Prostate gland (tissue), 2 donors: Measurements from ENCODE around the gene PGRMC2.

Experiments
- CTCF ChIP-seq, 4 experiments: fragments of 200-600 bp in 2 of 4; fragments of 450-650 bp in 2 of 4; sonication (generic) in 2 of 4; IDR thresholded peaks; 1 replicate in 3 of 4; 2 replicates in 1 of 4; pipeline ENCODE4 v1.5.1; 2016 to 2019; ENCODE audit warnings: antibody characterized with exemption in 4 of 4, mild to moderate bottlenecking in 2 of 4, moderate library complexity in 2 of 4
- POLR2A ChIP-seq: fragments of 450-650 bp; IDR thresholded peaks from one replicate; pipeline ENCODE4 v1.6.1; 2016; ENCODE audit warnings: antibody characterized with exemption, mild to moderate bottlenecking
- POLR2AphosphoS5 ChIP-seq: sonication (generic); formaldehyde crosslinking; IDR thresholded peaks from one replicate; pipeline ENCODE4 v1.6.1; 2017; ENCODE audit warnings: antibody characterized with exemption

GRCh38 chr4:128298852-128299251 is 11.2 kb upstream of the PGRMC2 start:
- TF ChIP-seq CTCF (IDR thresholded peaks at IDR 0.05) (no peak), POLR2AphosphoS5 (no peak), POLR2A (no peak)
